Neuronal stem cell (in vitro differentiated cells): ENCODE data around the gene LBX1.

Experiments
- DNase-seq: peaks from one replicate; pipeline ENCODE4 v3.0.0-alpha.2; 2013; ENCODE audit warnings: low spot score
- H2AFZ ChIP-seq: one replicate; pipeline ENCODE4 v1.6.1; 2013; ENCODE audit warnings: mild to moderate bottlenecking, low read length, inconsistent platforms
- H2AK5ac ChIP-seq: 2 replicates; pipeline ENCODE4 v1.6.1; 2013; ENCODE audit warnings: low read depth, mild to moderate bottlenecking, inconsistent platforms, low read length, moderate library complexity, mixed read lengths
- H2BK120ac ChIP-seq: 2 replicates; pipeline ENCODE4 v1.6.1; 2013; ENCODE audit warnings: low read depth, mild to moderate bottlenecking, inconsistent platforms, low read length, moderate library complexity, mixed read lengths
- H2BK12ac ChIP-seq: one replicate; pipeline ENCODE4 v1.6.1; 2013; ENCODE audit warnings: low read length, inconsistent platforms
- H2BK15ac ChIP-seq: 2 replicates; pipeline ENCODE4 v1.6.1; 2013; ENCODE audit warnings: mild to moderate bottlenecking, low read length, inconsistent platforms, mixed read lengths
- H2BK5ac ChIP-seq: one replicate; pipeline ENCODE4 v1.6.1; 2013; ENCODE audit warnings: inconsistent platforms, mild to moderate bottlenecking, low read length, moderate library complexity
- H3K14ac ChIP-seq: one replicate; pipeline ENCODE4 v1.6.1; 2013; ENCODE audit warnings: low read length, inconsistent platforms
- H3K18ac ChIP-seq: 2 replicates; pipeline ENCODE4 v1.6.1; 2013; ENCODE audit warnings: low read length, inconsistent platforms
- H3K23ac ChIP-seq: 2 replicates; pipeline ENCODE4 v1.6.1; 2013; ENCODE audit warnings: low read depth, mild to moderate bottlenecking, mixed read lengths, low read length, inconsistent platforms; ENCODE audit not compliant: poor library complexity
- H3K27ac ChIP-seq: replicated peaks from 3 replicates; pipeline ENCODE4 v1.5.1; 2013; ENCODE audit warnings: low read length, inconsistent platforms
- H3K27me3 ChIP-seq, 3 experiments: 2 replicates each; pipeline ENCODE4 v1.6.1; 2013; ENCODE audit warnings: low read length in 3 of 3, mild to moderate bottlenecking in 2 of 3, inconsistent platforms in 1 of 3, low read depth in 1 of 3, mixed read lengths in 1 of 3, moderate library complexity in 1 of 3; ENCODE audit not compliant: control insufficient read depth in 3 of 3, insufficient read depth in 3 of 3
- H3K36me3 ChIP-seq, 2 donors: replicated peaks in 1 of 2; 2 replicates each; pipeline ENCODE4 v1.6.1; 2013; ENCODE audit warnings: low read length in 2 of 2; ENCODE audit not compliant: control insufficient read depth in 2 of 2, insufficient read depth in 2 of 2
- H3K4ac ChIP-seq: 2 replicates; pipeline ENCODE4 v1.6.1; 2013; ENCODE audit warnings: inconsistent platforms, mild to moderate bottlenecking, low read length, moderate library complexity
- H3K4me1 ChIP-seq, 2 donors: 1 replicate in 1 of 2; 2 replicates in 1 of 2; pipeline ENCODE4 v1.6.1; 2013; ENCODE audit warnings: low read length in 2 of 2, low read depth in 1 of 2; ENCODE audit not compliant: control insufficient read depth in 2 of 2, insufficient read depth in 1 of 2
- H3K4me2 ChIP-seq: one replicate; pipeline ENCODE4 v1.6.1; 2013; ENCODE audit warnings: mild to moderate bottlenecking, low read length, inconsistent platforms; ENCODE audit not compliant: insufficient read depth, poor library complexity, severe bottlenecking
- H3K4me3 ChIP-seq, 2 donors: 2 replicates each; pipeline ENCODE4 v1.5.1; 2013; ENCODE audit warnings: low read length in 2 of 2, mild to moderate bottlenecking in 2 of 2, inconsistent platforms in 1 of 2, moderate library complexity in 1 of 2
- H3K79me1 ChIP-seq: one replicate; pipeline ENCODE4 v1.6.1; 2013; ENCODE audit warnings: low read depth, mild to moderate bottlenecking, inconsistent platforms, low read length, moderate library complexity
- H3K9ac ChIP-seq: one replicate; pipeline ENCODE4 v1.6.1; 2013; ENCODE audit warnings: mild to moderate bottlenecking, low read depth, low read length, inconsistent platforms; ENCODE audit not compliant: poor library complexity
- H3K9me3 ChIP-seq, 2 donors: replicated peaks in 1 of 2; 2 replicates each; pipeline versions ENCODE3 to v1.6.1; 2013; ENCODE audit warnings: low read length in 2 of 2, mild to moderate bottlenecking in 2 of 2, inconsistent platforms in 1 of 2, low read depth in 1 of 2, mixed read lengths in 1 of 2, moderate library complexity in 1 of 2; ENCODE audit not compliant: control insufficient read depth in 2 of 2, insufficient read depth in 1 of 2
- H4K8ac ChIP-seq: one replicate; pipeline ENCODE4 v1.6.1; 2013; ENCODE audit warnings: low read depth, mild to moderate bottlenecking, inconsistent platforms, low read length, moderate library complexity
- H4K91ac ChIP-seq: one replicate; pipeline ENCODE4 v1.6.1; 2013; ENCODE audit warnings: low read length, low read depth, mild to moderate bottlenecking, inconsistent platforms; ENCODE audit not compliant: poor library complexity
- whole genome bisulfite sequencing, 2 donors: extraction: QIAGEN DNeasy Blood & Tissue Kit; methylation state at CpG; one replicate each; pipeline ENCODE4 v1.1.7; 2013; ENCODE audit warnings: missing lambda C conversion rate in 2 of 2, mixed read lengths in 1 of 2; ENCODE audit not compliant: insufficient read length in 2 of 2, insufficient replicate concordance in 1 of 2; ENCODE audit errors: extremely low coverage in 2 of 2; 5-methylcytosine and 5-hydroxymethylcytosine counted together

Gene LBX1

GRCh38 chr10:101225846-101226421 lies 3.3 kb downstream of the LBX1 start:
- Histone ChIP-seq H3K23ac (peak overlapping the region; percentile 43), H3K4me3 (no peak overlapping the region), H2AFZ (peak overlapping the region; percentile 53), H3K36me3 (no peaks in the 10 kb centered on the region), H2BK5ac (no peak overlapping the region), H3K4me2 (no peak overlapping the region), H3K4ac (no peak overlapping the region), H3K18ac (peak overlapping the region; percentile 87), H4K91ac (no peak overlapping the region), H2AK5ac (peak overlapping the region; percentile 88), H3K4me1 (peaks cover 10 to 12% of the 10 kb centered on the region in 2 donors), H2BK15ac (peak overlapping the region; percentile 46), H3K27me3 (peaks cover 86 to 100% (median 100%) of the 10 kb centered on the region in 3 experiments), H3K14ac (no peak overlapping the region), H2BK12ac (no peak overlapping the region), H4K8ac (no peak overlapping the region), H2BK120ac (no peak overlapping the region), H3K9me3 (peaks cover 4 to 7% of the 10 kb centered on the region in 2 donors), H3K9ac (no peak overlapping the region), H3K79me1 (no peaks in the 10 kb centered on the region), H3K27ac (no peak overlapping the region)
- no CpG with 5 or more reads among the region's 23 CpGs for WGBS, 2 donors
- no peak for DNase-seq

GRCh38 chr10:101224910-101225823 lies 4.1 kb downstream of the LBX1 start:
- H3K9me3 ChIP-seq = peaks cover 4 to 7% of the 10 kb centered on the region in 2 donors
- H2BK120ac ChIP-seq = no peak overlapping the region
- H3K27me3 ChIP-seq = peaks cover 85 to 100% (median 100%) of the 10 kb centered on the region in 3 experiments
- H3K9ac ChIP-seq = no peak overlapping the region
- peak overlapping the region; percentile 61 for H2AFZ ChIP-seq
- peaks cover 8 to 10% of the 10 kb centered on the region in 2 donors for H3K4me1 ChIP-seq
- no peak overlapping the region for H3K27ac ChIP-seq
- no peak overlapping the region for H3K4me3 ChIP-seq
- no peak overlapping the region for H2BK5ac ChIP-seq
- H2BK15ac ChIP-seq = peak overlapping the region; percentile 46
- no peak for DNase-seq
- H3K23ac ChIP-seq = no peak overlapping the region
- no peak overlapping the region for H3K4ac ChIP-seq
- peak overlapping the region; percentile 88 for H2AK5ac ChIP-seq
- no peak overlapping the region for H4K91ac ChIP-seq
- no CpG with 5 or more reads among the region's 53 CpGs for WGBS, 2 donors
- H3K14ac ChIP-seq = no peak overlapping the region
- no peak overlapping the region for H4K8ac ChIP-seq
- peak overlapping the region; percentile 14 for H3K4me2 ChIP-seq
- no peaks in the 10 kb centered on the region for H3K36me3 ChIP-seq
- H3K18ac ChIP-seq = no peak overlapping the region
- H2BK12ac ChIP-seq = no peak overlapping the region
- H3K79me1 ChIP-seq = no peaks in the 10 kb centered on the region

- 100% methylated on average over 1 of the region's 71 CpGs for WGBS, 2 donors
- H3K23ac ChIP-seq = peak overlapping the region; percentile 34
- no peaks in the 10 kb centered on the region for H3K36me3 ChIP-seq
- H3K18ac ChIP-seq = peak overlapping the region; percentile 32
- H3K4me3 ChIP-seq = no peak overlapping the region
- no peak overlapping the region for H4K8ac ChIP-seq
- no peak for DNase-seq
- H3K4me2 ChIP-seq = no peak overlapping the region
- peaks cover 6 to 8% of the 10 kb centered on the region in 2 donors for H3K4me1 ChIP-seq
- peaks cover 4 to 7% of the 10 kb centered on the region in 2 donors for H3K9me3 ChIP-seq
- H2AK5ac ChIP-seq = peak overlapping the region; percentile 69
- no peak overlapping the region for H2BK15ac ChIP-seq
- H3K9ac ChIP-seq = no peak overlapping the region
- H2BK120ac ChIP-seq = no peak overlapping the region
- H2BK5ac ChIP-seq = no peak overlapping the region
- no peaks in the 10 kb centered on the region for H3K79me1 ChIP-seq
- H4K91ac ChIP-seq = no peak overlapping the region
- H2AFZ ChIP-seq = peak overlapping the region; percentile 44
- no peak overlapping the region for H3K27ac ChIP-seq
- no peak overlapping the region for H3K4ac ChIP-seq
- no peak overlapping the region for H3K14ac ChIP-seq
- H3K27me3 ChIP-seq = peaks cover 83 to 100% (median 100%) of the 10 kb centered on the region in 3 experiments
- H2BK12ac ChIP-seq = no peak overlapping the region
Measured at GRCh38 chr10:101224060-101224909, 5.0 kb downstream of the LBX1 start.
